ENCODE results near the gene INTS4. TPM values are rescaled to one million over a fixed set of nuclear protein-coding genes. Genes with fewer than 3 reads are reported as not detected.
A peak's percentile ranks its signal among the peaks of the same experiment; 100 is the strongest.
"Not testable (repeated sequence)": the region's sequence is repeated elsewhere in the genome, so short reads cannot be mapped to it uniquely, and the experiment has no call there.

Gene INTS4
- polyA plus RNA-seq, 1 of the 3 experiments (the other 2 are of a cell fraction): 23.0 TPM

- TF ChIP-seq REST (IDR thresholded peaks at IDR 0.05; ENCODE audit: low read depth, low read length) (no peak), RXRA (IDR thresholded peaks at IDR 0.05; ENCODE audit: borderline replicate concordance, low read depth) (no peak), PBX3 (IDR thresholded peaks at IDR 0.05) (peak; percentile 52; the same call in 1 of the 2 replicates), CTCF (IDR thresholded peaks at IDR 0.05) (no peak), YY1 (IDR thresholded peaks at IDR 0.05; ENCODE audit: low read depth) (0 out of 2 replicates have a peak, but pooled peaks have one; percentile 37), MAX (IDR thresholded peaks at IDR 0.05; ENCODE audit: low read depth) (peak; percentile 82)
These were observed 36.2 kb upstream of the INTS4 start (continued) for GRCh38 chr11:78030429-78031325.

- not testable (repeated sequence) for H3K4me2 ChIP-seq
These were observed 34.0 kb upstream of the INTS4 start for GRCh38 chr11:78028423-78028822.

More at GRCh38 chr11:78028423-78028822, 34.0 kb upstream of the INTS4 start:
- H2AFZ ChIP-seq (ENCODE audit: low read depth); DNase-seq; H3F3A ChIP-seq (replicated peaks; ENCODE audit: insufficient read depth); H3K36me3 ChIP-seq (replicated peaks in 1 of 2; ENCODE audit: control insufficient read depth in 1 of 2, insufficient read depth in 2 of 2, low read length in 1 of 2); H4K20me1 ChIP-seq (ENCODE audit: insufficient read depth); H3K27me3 ChIP-seq (ENCODE audit: insufficient read depth); H3K79me2 ChIP-seq (ENCODE audit: insufficient read depth); H3K9me2 ChIP-seq; H3K27ac ChIP-seq (ENCODE audit: low read depth in 2 of 2, low read length in 1 of 2); H3K9ac ChIP-seq; H3K9me3 ChIP-seq; POLR2A ChIA-PET; H3K4me3 ChIP-seq (ENCODE audit: low read depth in 2 of 2, low read length in 1 of 2): not testable (repeated sequence)
- peaks cover 20 to 24% of the 10 kb centered on the region in 2 experiments; a peak in 3 of 4 replicates for H3K4me1 ChIP-seq (ENCODE audit: control insufficient read depth in 1 of 2, insufficient read depth in 2 of 2, low read depth in 1 of 2, low read length in 1 of 2)
- CTCF ChIA-PET: interaction anchor here (0.6 kb wide), 1 partner anchor 39 kb away, joined by 3 read pairs; no protein-coding TSS in a partner anchor
- peak; percentile 20; the same call in 1 of the 2 replicates for TF ChIP-seq FOSL2 (IDR thresholded peaks at IDR 0.05; ENCODE audit: borderline replicate concordance, low read depth)
- WGBS (ENCODE audit: low lambda C conversion rate): 73% methylated on average over 9 of the region's 9 CpGs

Measured in SK-N-SH (cell line).